ENCODE data around the gene SURF1.

GRCh38 chr9:133304158-133304470 is 52.2 kb downstream of the SURF1 start:
- no peak for TF ChIP-seq CTCF (IDR thresholded peaks at IDR 0.05; ENCODE audit: insufficient read depth, low read length, poor library complexity, severe bottlenecking)
- no peak for TF ChIP-seq EZH2phosphoT487 (conservative IDR thresholded peaks at IDR 0.05; ENCODE audit: low read length)
